Mononuclear cell (primary cell): ENCODE measurements around the gene DCANP1. TPM values are rescaled to one million over a fixed set of nuclear protein-coding genes. Genes with fewer than 3 reads are reported as not detected.

Experiments
- H3K27me3 ChIP-seq: 2 replicates; pipeline ENCODE4 v1.6.0; 2011; ENCODE audit warnings: low read length, control low read depth; ENCODE audit not compliant: insufficient read depth
- H3K4me1 ChIP-seq: 2 replicates; pipeline ENCODE4 v1.5.1; 2011; ENCODE audit warnings: mild to moderate bottlenecking, low read length, control low read depth; ENCODE audit not compliant: insufficient read depth
- H3K4me3 ChIP-seq: 2 replicates; pipeline ENCODE4 v1.5.1; 2011; ENCODE audit warnings: mild to moderate bottlenecking, low read length, moderate library complexity
- H3K9me3 ChIP-seq: 2 replicates; pipeline ENCODE4 v1.5.1; 2011; ENCODE audit warnings: low read depth, mild to moderate bottlenecking, control low read depth, low read length
- total RNA-seq: library from RNA; depleted of rRNA; stranded (reverse); fragments of >200 nt; gene quantifications from one replicate; pipeline ENCODE4 v1.2.3, GENCODE V29; 2012

Gene DCANP1
- total RNA-seq, 1 donor = 0.10 TPM

DNA sequence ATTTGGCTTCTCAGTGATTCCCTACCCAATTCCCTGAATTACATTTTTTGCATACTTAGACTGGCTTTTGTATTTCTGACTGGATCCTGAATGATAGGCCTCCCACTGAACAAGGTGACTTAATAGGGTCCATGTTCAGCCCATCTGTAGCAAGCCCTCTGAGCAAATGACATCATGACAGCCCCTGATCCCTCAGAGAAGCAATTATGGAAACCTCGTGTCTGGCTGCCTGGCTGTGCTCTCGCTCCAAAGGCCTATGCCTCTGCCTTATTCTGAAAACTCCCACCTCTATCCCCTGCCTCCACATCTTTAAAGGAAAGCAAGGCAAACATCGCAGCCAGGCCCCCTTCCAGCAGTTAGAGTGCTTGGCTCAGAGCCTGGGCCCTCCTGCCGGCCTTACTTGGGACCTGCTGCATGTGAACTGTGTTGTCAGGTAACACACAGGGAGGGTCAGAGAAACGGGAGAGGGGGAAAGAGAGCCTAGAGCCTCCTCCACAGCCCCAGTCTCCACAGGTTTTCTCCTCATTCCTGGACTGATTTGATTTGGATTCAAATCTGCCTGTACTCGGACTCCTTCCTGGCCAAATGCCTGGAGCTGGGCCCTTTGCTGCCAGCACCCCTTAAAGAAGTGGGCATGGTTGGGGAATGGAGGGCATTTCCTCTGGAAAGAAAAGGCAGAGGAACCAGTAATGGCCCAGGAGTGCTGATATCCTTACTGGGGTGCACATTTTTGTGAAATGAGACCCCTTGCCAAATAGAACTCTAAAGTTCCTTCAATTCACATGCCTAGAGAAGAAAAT lies 3.8 kb downstream of the DCANP1 start:
- no peaks in the 10 kb centered on the region for H3K27me3 ChIP-seq
- H3K4me1 ChIP-seq = peaks cover 57% of the 10 kb centered on the region
- H3K9me3 ChIP-seq = no peaks in the 10 kb centered on the region
- no peak overlapping the region for H3K4me3 ChIP-seq

DNA sequence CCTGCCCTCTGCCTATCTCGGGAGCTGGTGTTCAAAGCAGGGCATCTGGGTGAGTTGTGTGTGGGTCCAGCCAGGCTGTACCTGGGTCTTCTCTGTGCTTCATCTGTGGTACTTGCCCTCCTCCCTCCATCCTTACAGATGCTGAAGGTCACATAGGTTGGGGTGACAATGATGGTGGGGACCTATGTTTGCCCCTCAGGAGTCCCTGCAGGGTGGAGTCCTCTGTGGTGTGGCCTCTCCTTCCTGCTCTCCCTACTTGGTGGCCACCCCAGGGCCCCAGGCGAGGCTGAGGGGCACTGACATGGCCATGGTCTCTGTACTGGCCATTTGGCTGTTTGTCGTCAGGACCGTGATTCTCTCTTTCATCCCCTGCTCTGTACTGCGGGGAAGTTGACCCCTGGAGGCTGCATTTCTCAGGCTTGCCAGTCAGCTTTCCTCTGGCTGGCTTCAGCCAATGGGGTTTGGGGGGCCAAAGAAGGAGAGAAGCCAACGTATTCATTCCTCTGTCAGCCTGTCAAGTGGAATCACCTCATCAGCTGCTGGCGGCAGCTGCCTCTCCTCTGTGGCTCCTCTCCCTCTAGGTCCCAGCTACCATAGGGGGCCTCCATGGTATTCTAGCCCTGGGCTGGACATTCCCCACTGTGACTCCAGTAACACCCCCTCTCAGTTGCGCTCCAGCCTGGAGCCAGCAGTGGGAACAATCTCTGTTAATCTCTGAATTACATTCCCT lies 4.6 kb downstream of the DCANP1 start:
- Histone ChIP-seq H3K4me3 (no peak overlapping the region), H3K4me1 (peaks cover 65% of the 10 kb centered on the region), H3K9me3 (no peaks in the 10 kb centered on the region), H3K27me3 (no peaks in the 10 kb centered on the region)

DNA sequence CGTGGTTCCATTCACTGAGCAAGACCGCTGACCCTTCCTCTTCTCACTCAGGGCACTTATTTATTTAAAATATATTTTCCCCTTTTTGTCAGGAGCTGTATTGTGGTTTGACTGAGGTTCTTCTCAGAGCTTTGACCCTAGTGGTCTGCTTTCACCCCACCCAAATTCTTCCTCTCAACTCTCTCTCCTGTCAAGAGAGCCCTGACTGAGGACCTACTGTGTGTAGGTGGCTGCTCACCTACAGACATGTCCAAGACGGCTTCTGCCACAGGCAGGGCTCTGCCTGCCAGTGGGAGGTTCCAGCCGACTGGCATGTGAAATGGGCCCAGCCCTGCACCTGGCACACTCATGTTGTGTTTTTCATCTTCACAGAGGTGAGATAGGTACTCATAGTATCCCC lies 5.2 kb downstream of the DCANP1 start:
- no peaks in the 10 kb centered on the region for H3K9me3 ChIP-seq
- H3K4me1 ChIP-seq = peaks cover 72% of the 10 kb centered on the region
- no peaks in the 10 kb centered on the region for H3K27me3 ChIP-seq
- no peak overlapping the region for H3K4me3 ChIP-seq

DNA sequence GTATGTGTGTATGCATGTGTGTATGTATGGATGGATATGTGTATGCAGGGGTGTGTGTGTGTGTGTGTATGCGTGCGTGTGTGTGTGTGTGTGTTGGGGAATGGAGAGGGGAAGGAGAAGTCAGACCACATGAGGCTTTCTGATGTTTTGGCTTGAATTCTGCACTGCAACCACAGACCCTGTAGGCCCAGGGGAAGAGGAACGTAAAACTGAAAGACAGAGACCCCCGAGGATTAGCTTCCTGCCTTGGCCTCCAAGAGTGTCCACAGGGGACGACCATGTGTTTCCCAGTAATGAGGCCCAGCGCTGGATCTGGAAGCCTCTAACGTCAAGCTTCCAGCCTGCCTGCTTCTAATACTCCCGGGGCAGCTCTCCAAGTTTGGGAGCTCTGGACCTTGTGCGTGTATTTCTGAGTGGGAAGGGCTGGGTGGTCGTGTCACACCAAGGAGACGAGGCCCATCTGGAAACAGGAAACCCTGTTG lies 5.8 kb downstream of the DCANP1 start:
- H3K4me3 ChIP-seq = no peak overlapping the region
- peaks cover 77% of the 10 kb centered on the region for H3K4me1 ChIP-seq
- no peaks in the 10 kb centered on the region for H3K27me3 ChIP-seq
- no peaks in the 10 kb centered on the region for H3K9me3 ChIP-seq

DNA sequence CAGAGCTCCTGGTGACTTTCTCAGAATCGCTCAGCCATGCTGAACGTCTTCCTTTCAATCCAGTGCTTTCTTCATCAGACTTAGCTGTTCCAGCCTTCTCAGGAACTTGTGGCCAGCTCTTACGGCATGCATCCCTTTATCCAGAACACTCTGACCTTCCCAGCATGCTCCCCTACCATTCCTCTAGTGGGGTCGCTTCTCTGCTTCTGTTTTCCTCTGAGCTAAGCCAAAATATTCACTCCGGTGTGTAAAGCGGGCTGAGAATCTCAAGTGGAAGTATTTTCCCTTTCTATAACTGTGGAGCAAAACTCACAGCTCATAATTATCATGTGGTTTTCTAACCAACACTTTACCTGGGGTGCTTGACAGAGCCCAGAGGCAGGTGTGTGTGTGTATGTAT lies 6.2 kb downstream of the DCANP1 start:
- no peaks in the 10 kb centered on the region for H3K27me3 ChIP-seq
- peaks cover 81% of the 10 kb centered on the region for H3K4me1 ChIP-seq
- H3K9me3 ChIP-seq = no peaks in the 10 kb centered on the region
- H3K4me3 ChIP-seq = no peak overlapping the region

DNA sequence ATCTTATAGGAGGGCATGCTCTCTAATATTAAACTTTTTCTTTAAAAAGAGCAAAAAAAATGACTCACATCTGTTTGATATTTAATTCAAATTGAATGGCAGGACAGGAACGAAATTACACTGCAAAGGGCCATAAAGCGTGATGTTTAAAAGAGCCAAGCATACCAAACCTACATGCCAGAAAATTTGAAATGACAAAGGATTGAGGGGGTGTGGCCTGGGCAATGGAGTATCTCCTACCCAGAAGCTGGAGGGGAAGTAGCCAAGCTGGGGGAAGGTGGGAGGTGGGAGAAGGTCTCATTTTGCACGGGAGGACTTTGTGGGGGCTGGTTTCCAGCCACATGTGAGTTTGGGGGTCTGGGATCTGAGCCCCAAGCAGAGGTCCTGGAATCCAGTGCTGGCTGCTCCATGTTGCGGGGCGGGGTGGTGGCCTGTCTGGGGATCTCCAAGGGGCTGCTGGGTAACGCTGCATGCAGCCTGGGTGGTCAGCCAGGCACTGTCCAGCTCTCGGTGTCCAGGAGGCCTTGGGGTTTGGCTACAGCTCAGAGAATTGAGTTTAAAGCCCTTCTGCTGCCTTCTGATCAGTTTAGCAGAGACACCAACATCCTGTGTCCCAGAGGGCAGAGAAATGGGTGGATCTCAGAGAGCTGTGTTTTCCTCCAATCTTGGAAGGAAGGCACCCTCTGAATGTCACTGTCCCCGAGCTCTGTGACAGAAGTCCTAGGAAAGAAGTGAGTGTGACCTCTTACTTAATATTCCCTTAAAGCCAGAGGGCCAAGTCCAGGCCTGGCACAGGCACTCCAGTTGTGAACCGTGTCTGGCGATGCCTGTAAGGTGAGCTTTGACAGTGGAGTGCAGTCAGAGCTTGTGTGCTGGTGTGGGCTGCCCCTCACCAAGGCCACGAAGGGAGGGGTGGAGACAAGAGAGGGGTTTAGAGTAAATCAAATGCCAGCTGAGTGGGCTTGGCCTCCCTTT lies 7.6 kb downstream of the DCANP1 start:
- H3K4me3 ChIP-seq = no peak overlapping the region
- no peaks in the 10 kb centered on the region for H3K27me3 ChIP-seq
- H3K4me1 ChIP-seq = peaks cover 83% of the 10 kb centered on the region
- no peaks in the 10 kb centered on the region for H3K9me3 ChIP-seq

DNA sequence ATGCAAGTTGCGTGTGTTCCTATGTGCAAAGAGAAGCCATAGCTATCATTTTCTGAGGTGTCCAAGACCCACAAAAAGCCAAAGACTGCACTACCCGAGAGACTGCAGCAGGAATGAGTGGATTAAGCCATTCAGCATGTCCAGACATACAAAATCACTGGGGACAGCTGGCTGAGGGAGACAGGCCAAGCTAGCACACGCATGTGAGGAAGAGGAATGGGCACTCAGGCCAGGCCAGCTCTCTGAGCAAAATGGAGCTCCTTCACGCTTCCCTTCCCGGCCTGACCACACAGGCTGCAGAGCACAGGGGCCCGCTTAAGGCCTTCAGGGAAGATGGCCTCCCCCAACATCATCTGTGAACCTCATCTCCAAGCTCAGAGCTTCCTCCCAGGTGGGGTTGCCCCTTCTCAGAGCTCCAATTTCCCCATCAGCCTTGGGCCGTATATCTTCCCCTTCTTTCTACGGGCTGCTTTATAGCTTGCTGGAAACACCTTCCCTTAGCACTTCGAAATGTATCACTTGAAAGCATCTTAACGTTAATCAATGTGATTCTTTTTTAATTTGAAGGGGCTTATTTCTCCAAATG lies 8.4 kb downstream of the DCANP1 start:
- H3K4me1 ChIP-seq = peaks cover 86% of the 10 kb centered on the region
- no peaks in the 10 kb centered on the region for H3K27me3 ChIP-seq
- H3K4me3 ChIP-seq = no peak overlapping the region
- no peaks in the 10 kb centered on the region for H3K9me3 ChIP-seq

DNA sequence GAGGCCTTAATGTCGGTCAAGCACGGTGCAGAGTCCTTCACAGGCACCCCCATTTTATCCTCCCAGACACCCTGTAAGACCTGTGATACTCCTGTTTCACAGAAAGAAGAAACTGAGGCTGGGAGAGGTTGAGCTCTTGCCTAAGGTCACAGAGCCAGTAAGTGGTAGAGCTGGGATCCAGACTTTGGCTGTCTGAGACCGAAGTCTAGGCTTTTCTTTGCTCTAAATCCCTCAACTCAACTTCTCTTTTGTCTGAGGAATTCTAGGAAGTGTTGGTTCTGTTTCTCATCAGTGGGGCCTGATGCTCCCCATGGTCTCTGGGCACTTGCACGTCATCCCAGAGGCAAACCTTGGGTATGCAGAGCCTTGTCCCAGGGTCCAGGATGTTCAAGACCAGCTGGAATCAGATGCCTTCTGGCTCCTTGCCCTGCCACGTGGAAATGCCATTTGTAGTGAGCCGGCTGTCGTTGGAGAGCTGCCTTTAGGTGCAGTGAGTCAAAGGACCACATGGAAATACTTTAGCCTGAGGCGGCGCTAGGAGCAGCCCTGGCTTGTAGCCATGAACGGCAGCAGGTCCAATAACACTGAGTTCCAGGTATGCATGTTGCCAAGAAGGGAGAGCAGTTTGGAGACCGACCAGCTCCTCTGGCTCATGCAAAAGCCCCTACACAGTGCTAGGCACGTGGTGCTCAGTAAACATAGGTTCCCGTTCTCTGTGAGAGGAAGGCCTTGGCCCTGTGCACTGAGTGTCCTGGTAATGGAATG lies 9.2 kb downstream of the DCANP1 start:
- H3K27me3 ChIP-seq = no peaks in the 10 kb centered on the region
- no peak overlapping the region for H3K4me3 ChIP-seq
- H3K4me1 ChIP-seq = peaks cover 90% of the 10 kb centered on the region
- H3K9me3 ChIP-seq = no peaks in the 10 kb centered on the region

DNA sequence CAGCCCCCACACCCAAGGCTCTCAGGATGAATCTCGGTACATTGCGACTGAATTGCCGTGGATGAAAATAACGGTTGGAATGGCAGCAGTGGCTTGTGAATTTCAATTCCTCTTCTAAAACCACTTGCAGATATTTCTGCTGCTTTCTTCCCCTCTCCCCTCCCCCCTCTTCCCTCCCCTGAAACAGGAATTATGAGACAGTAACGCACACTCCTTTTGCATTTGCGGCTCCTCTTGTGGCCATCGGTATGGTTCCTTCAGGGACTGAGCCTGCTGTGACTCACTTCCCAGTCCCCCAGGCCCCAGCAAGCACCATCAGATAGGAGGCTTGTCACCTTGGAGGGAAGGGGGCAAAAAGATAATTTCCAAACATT lies 9.7 kb downstream of the DCANP1 start:
- Histone ChIP-seq H3K9me3 (no peaks in the 10 kb centered on the region), H3K4me3 (no peak overlapping the region), H3K4me1 (peaks cover 89% of the 10 kb centered on the region), H3K27me3 (no peaks in the 10 kb centered on the region)

DNA sequence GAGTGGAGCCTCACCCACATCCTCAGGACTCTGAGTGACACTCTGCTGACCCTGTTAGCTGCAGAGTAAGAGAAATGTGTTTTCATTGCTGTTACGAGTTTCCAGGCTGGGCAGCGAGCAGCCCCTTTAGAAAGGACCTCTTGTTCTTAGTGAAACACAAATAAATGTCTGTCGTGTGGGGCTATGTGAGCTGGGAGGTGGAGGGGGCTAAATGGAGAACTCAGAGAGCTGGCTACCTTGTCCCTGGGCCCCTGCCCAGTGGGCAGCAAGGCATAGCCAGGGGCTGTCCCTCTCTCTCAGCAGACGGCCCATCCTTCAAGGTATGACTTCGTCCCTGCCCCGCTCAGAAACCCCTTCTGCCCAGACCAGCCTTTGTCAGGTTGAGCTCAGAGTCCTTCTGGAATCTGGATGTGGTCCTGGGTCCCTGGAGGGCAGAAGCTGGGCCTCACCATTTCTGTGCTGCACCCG lies 10.2 kb downstream of the DCANP1 start:
- Histone ChIP-seq H3K4me1 (peaks cover 85% of the 10 kb centered on the region), H3K27me3 (no peaks in the 10 kb centered on the region), H3K9me3 (no peaks in the 10 kb centered on the region), H3K4me3 (no peak overlapping the region)

DNA sequence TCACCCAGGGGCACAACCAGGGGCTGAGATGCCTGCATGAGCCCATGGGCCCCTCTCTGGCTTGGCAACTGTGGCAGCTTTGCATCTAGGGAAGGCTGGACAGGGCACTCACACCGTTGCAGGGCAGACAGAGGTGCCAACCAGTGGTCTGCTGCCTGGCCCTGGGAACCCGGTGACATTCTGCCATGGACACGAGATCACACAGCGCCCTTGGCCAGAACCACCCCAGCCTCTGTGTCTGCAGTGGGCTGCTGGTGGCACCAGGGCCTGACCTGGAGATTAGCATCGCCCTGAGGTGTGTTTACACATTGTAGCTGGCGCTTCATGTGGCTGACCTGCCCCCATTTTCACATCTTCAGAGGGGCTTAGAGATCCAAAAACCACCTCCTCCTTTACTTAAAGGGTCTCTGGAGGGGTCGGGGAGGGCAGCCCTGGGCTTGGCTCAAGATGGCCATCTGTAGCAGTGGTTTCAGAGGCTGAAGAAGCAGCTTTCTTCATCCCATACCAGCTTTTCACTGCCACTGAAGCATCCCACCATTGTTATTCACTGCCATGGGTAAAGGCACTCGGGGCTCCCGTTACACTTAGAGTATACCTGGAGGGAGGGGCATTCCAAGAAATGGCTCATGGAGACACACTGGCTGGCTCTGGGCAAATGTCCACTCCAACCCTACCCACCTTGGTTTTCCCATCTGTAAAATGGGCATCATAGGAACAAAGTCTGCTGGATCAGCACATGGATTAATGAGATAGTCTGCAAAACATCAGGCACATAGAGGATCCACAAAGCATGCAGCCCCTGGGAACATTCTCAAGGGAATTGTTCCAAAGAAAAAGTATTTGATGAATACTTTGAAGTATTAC lies 11.4 kb downstream of the DCANP1 start:
- peaks cover 76% of the 10 kb centered on the region for H3K4me1 ChIP-seq
- no peaks in the 10 kb centered on the region for H3K27me3 ChIP-seq
- H3K9me3 ChIP-seq = no peaks in the 10 kb centered on the region
- no peak overlapping the region for H3K4me3 ChIP-seq

DNA sequence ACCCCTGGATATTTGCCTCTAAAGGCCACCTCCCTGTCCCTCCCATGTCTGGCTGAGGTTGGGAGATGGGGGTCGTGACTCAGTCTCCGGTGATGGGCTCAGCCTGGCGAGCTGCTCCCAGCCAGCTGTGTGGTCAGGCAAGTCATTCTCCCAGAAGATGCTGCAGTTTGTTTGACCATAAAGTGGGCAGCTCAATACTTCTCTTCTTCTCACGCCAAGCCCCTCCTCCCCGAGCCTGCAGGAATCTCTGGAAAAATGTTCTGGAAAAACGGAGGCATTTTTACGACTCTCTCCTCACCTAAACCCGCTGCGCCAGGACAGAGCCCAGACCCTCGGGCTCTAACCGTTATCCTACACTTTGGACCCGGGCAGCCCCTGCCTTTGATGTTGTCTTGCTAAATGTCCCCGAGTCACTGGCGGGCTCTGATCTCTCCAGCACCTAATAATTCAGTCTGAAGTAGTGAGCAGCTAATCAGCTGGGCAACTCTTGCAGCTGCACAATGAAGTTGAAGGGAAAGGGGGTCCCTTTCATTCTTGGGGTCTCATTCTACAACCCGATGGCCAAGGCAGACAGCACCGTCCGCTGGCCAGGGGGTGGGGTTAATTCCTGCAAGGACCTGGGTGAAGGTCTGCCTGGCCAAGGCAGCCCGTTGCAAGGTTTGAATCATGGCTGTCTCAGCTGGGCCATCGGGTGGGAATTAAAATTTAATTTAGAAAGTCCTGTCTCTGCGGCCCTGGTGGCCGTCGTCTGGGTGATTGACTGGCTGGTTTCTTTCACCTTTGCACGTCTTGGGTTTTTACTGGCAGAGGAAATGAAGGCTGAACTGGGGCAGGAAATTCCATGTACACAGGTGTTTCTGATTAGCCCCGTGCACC lies 12.3 kb downstream of the DCANP1 start:
- Histone ChIP-seq H3K4me1 (peaks cover 79% of the 10 kb centered on the region), H3K27me3 (no peaks in the 10 kb centered on the region), H3K9me3 (no peaks in the 10 kb centered on the region), H3K4me3 (no peak overlapping the region)
